Epidermal melanocyte (primary cell): Measurements from ENCODE around the gene P2RY8.
"Not testable (repeated sequence)": the region's sequence is repeated elsewhere in the genome, so short reads cannot be mapped to it uniquely, and the experiment has no call there.

Experiments
- DNase-seq: peaks from one replicate; pipeline ENCODE4 v3.0.0; 2011; ENCODE audit warnings: low spot score; ENCODE audit not compliant: insufficient read length

Gene P2RY8

GRCh38 chrX:1487401-1487800 lies 49.6 kb downstream of the P2RY8 start:
- DNase-seq: no peak

GRCh38 chrX:1486749-1487361 lies 50.1 kb downstream of the P2RY8 start:
- no peak for DNase-seq

GRCh38 chrX:1486177-1486576 lies 50.8 kb downstream of the P2RY8 start:
- DNase-seq: no peak

- DNase-seq: no peak
Observed at GRCh38 chrX:1485033-1485432, 52.0 kb downstream of the P2RY8 start.

- no peak for DNase-seq
Observed at GRCh38 chrX:1484638-1485019, 52.4 kb downstream of the P2RY8 start.

- DNase-seq: no peak
Observed at GRCh38 chrX:1483843-1484637, 52.9 kb downstream of the P2RY8 start.

- not testable (repeated sequence) for DNase-seq
Observed at GRCh38 chrX:1482530-1482928, 54.5 kb downstream of the P2RY8 start.

- peak; percentile 43 for DNase-seq
Observed at GRCh38 chrX:1481636-1482529, 55.1 kb downstream of the P2RY8 start.

GRCh38 chrX:1480082-1480785 lies 56.8 kb downstream of the P2RY8 start:
- no peak for DNase-seq

GRCh38 chrX:1477801-1478458 lies 59.1 kb downstream of the P2RY8 start:
- no peak for DNase-seq

GRCh38 chrX:1477229-1477628 lies 59.8 kb downstream of the P2RY8 start:
- DNase-seq: no peak

GRCh38 chrX:1476682-1477081 lies 60.3 kb downstream of the P2RY8 start:
- no peak for DNase-seq

- no peak for DNase-seq
Observed at GRCh38 chrX:1475881-1476280, 61.1 kb downstream of the P2RY8 start.

GRCh38 chrX:1475481-1475880 lies 61.5 kb downstream of the P2RY8 start:
- no peak for DNase-seq

- DNase-seq: not testable (repeated sequence)
Observed at GRCh38 chrX:1474593-1474992, 62.4 kb downstream of the P2RY8 start.

- DNase-seq: no peak
Observed at GRCh38 chrX:1472975-1473374, 64.0 kb downstream of the P2RY8 start.

- peak; percentile 48 for DNase-seq
Observed at GRCh38 chrX:1468250-1468772, 68.7 kb downstream of the P2RY8 start.

GRCh38 chrX:1466971-1467561 lies 69.9 kb downstream of the P2RY8 start:
- DNase-seq: no peak

- DNase-seq: no peak
Observed at GRCh38 chrX:1466232-1466661, 70.7 kb downstream of the P2RY8 start.
